ENCODE measurements around the gene NEO1.

DNA sequence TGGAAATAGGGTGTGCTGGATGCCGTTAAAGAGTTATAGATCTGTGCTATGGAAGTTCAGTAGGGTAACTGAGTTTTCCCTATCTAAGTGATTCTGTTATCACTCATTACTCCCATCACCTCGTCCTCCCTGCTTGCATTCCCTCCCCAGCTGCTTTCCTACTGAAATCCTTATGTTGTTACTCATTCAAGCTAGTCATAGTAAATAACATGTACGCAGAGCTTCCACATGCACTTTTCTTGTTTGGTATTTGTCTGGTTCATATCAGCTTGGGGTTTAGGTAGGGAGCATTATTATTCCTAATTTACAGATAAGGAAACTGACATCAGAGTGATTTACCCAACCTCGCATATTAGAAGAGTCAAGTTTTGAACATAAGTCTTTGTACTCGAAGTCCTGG lies 181.4 kb downstream of the NEO1 start:
- TF ChIP-seq, protein P1, sequence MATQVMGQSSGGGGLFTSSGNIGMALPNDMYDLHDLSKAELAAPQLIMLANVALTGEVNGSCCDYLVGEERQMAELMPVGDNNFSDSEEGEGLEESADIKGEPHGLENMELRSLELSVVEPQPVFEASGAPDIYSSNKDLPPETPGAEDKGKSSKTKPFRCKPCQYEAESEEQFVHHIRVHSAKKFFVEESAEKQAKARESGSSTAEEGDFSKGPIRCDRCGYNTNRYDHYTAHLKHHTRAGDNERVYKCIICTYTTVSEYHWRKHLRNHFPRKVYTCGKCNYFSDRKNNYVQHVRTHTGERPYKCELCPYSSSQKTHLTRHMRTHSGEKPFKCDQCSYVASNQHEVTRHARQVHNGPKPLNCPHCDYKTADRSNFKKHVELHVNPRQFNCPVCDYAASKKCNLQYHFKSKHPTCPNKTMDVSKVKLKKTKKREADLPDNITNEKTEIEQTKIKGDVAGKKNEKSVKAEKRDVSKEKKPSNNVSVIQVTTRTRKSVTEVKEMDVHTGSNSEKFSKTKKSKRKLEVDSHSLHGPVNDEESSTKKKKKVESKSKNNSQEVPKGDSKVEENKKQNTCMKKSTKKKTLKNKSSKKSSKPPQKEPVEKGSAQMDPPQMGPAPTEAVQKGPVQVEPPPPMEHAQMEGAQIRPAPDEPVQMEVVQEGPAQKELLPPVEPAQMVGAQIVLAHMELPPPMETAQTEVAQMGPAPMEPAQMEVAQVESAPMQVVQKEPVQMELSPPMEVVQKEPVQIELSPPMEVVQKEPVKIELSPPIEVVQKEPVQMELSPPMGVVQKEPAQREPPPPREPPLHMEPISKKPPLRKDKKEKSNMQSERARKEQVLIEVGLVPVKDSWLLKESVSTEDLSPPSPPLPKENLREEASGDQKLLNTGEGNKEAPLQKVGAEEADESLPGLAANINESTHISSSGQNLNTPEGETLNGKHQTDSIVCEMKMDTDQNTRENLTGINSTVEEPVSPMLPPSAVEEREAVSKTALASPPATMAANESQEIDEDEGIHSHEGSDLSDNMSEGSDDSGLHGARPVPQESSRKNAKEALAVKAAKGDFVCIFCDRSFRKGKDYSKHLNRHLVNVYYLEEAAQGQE (IDR thresholded peaks at IDR 0.05; ENCODE audit: insufficient read depth in 1 of 2, low read depth in 2 of 2, low read length in 2 of 2): no peak
- no peak for TF ChIP-seq TAF1 (IDR thresholded peaks at IDR 0.05; ENCODE audit: borderline replicate concordance, insufficient read depth, low read length)
- no peak for TF ChIP-seq POLR2AphosphoS5 (IDR thresholded peaks at IDR 0.05; ENCODE audit: low read depth, low read length)
- TF ChIP-seq SIN3A (IDR thresholded peaks at IDR 0.05; ENCODE audit: borderline replicate concordance, insufficient read depth, low read length): no peak

Data from PFSK-1 (cell line).